Fibroblast of skin of right quadriceps (primary cell): Measurements from ENCODE around the gene SERPINH1.

Experiments used
- DNase-seq: peaks from one replicate; pipeline ENCODE4 v3.0.0-alpha.2; 2013

The SERPINH1 gene

DNA sequence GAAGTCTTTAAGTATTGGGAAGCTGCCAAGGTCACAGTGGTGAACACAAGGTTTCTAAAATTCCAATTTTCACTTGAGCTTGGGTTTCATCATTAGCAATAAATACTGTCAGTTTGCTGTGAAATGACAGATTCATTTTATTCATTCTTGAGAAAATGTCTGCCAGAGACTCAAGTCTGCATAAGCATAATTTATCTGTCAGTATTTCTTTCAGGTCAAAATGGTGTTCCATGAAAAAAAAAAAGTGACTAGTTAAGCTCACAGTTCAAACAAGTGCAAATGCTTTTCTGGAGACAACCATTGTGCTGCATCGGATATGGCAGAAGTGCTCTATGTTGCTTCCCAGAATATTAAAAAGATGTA lies 28.2 kb upstream of the SERPINH1 start:
- DNase-seq, result no peak

DNA sequence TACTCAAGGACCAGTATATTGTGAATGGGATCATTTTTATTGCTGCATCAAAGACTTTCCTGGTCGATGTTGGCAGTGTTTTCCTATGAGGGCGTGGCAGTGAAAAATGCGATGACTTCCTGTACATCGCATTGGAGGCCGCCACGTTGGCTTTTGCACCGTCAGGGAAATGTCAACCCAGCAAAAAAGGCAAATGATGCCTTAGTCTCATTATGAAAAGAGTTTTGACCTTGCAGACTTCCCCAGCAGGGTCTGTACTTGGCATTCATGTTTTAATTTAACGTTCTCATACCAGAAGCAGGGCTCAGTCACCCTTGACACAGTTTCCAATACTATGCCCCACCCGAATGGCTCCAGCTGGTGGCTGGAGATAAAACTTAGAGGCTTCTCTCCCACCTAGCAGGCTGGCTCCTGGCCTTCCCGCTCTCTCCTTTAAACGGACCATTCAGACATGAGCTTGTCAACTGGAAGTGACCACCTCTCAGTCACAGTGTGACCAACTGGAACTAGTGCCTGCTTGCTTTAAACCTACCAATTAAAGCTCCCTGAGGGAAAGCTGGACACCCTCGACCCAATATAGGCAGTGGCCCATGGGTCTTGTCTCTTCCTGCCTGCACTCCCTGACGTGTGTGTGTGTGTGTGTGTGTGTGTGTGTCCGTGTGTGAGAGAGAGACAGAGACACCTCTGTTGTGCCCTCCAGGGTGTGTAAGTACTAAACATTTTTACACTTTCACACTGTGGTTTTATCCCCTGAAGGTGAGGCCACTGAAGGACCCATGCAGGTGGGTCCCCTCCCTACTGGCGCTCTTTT lies 27.6 kb upstream of the SERPINH1 start:
- DNase-seq, result no peak

DNA sequence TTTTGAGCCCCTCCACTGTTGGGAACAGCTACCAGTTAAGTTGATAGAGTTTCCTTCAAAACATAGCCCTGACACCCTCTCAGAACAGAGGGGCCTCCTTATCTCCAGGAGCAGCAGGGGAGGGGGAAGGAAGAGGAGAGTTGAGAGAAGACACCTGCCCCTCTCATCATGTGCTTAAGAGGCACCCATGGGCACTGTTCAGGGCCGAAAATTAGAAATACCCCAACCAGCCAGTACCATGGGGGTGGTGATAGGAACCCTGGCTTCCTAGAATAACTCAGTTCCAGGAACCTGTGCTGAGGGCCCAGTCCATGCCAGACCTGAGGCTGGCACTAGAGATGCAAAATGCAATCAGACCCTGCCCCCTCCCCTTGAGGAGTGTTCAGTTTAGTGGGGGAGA lies 27.0 kb upstream of the SERPINH1 start:
- no peak for DNase-seq

DNA sequence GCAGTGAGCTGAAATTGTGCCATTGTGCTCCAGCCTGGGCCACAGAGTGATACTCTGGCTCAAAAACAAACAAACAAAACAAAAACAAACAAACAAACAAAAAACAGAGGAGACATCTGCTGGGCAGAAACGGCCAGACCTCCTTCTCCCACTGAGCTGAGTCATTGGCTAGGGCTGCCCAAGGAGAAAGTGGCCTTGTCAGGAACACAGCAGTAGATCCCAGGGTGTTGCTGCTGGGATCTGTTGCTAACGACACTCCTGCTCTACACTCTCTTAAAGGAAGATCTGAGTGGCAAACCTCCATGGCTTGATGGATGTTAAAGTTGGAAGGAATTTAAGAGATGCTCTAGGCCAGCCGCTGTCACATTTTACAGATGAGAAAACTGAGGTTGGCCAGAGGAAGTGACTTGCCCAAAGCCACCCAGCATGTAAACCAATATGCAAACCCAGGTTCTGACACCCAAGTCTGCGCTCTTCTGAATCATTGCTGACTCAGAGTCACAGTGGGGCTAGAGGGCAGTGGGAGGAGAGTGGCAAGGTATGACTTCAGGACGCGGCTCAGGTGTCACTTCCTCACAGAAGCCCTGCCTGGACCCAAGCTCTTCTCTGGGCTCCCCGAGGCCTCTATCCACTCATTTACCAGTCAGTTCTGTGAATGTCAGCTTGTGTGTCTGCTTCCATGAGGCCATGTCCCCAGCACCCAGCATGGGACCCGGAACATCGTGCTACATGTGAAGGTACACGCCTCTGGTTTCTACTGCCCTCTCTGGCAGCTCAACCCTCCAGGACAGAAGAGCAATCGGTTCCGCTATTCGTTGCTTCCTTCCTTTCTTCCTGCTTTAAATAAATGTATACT lies 25.0 kb upstream of the SERPINH1 start:
- no peak for DNase-seq

DNA sequence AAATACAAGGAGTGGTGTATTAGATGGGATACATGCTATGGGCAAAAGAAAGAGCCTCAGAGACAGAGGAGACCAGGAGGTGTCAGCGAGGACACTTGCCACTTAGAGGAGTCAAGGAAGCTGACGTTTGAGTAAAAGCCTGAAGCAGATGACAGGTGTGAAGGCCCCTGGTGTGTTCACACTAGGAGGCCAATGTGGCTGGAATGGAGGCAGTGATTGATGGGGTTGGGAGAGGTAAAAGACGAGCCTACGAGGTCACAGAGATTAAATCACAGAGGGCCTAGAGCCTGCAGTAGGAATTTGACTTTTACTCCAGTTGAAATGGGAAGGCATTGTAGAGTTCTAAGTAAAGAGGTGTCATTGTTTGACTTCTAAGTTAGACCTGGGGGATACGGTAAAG lies 24.3 kb upstream of the SERPINH1 start:
- DNase-seq, result no peak

DNA sequence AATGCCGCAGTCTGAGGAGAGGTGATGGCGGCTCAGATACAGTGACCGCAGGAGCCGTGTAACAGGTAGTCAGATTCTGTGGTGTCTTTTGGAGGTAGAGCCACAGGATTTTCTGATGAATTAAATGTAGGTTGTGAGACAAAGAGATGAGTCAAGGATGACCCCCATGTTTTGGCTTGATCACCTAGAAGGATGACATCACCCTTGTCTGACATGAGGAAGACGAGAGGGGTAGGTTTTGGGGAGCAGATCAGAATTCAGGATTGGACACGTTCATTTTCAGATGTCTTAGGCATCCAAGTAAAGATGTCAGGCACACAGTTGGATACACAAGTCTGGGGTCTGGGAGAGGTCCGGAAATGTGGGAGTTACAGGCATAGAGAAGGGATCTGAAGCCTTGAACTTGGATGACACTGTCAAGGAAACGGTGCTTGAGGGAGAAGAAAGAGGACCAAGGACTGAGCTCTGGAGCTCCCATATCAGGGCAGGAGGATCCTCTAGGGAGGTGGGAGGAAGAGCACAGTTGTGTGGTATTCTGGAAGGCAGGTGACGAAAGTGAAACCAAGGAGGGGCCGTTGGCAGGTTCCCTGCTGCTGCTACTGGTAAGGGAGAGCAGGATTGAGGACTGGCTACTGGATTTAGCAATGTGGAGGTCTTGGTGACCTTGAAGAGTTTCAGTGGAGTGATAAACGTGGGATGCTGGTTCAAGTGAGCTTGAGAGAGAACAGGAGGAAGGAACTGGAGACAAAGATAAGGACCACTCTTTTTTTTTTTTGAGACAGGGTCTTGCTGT lies 23.7 kb upstream of the SERPINH1 start:
- DNase-seq, result no peak

DNA sequence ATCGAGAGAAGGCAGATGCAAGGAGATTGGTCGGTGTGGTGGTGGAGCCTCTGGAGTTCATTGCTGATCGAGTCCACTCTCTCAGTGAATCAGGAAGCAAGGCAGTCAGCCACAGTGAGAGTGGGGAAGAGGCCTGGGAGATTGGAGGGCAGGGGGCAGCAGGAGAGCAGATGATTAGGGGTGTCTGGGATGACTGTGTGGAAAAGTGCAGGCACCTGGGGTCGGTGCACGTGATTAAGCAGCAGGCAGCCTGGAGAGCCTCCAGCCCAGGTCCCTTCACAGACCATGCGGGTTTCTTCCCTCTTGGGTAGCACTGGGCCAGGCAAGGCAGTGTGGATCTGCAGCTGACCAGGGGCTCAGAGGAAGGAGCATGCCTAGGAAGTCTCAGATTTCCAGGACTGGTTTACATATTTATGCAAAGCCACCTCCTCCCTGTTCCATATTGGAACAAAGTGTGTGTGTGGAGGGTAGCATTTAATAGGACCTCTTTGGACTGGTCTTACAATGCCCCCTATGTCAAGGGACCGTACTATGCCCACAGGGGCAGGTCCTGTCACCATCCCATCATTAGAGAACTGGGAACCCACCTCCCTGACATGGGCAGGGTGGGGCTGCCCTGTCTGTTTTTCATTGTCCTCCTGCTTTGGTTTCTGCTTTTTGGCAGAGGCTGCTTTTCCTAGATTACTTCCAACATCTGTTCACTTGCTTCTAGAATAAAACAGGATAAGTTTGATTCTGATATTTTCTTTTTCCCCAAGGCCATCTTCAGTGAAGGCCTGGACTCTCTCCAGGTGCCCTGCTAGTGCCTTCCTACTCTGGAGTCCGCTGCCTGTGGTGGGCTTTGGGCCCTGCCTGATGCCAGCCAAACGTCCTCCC lies 22.4 kb upstream of the SERPINH1 start:
- DNase-seq, result no peak

DNA sequence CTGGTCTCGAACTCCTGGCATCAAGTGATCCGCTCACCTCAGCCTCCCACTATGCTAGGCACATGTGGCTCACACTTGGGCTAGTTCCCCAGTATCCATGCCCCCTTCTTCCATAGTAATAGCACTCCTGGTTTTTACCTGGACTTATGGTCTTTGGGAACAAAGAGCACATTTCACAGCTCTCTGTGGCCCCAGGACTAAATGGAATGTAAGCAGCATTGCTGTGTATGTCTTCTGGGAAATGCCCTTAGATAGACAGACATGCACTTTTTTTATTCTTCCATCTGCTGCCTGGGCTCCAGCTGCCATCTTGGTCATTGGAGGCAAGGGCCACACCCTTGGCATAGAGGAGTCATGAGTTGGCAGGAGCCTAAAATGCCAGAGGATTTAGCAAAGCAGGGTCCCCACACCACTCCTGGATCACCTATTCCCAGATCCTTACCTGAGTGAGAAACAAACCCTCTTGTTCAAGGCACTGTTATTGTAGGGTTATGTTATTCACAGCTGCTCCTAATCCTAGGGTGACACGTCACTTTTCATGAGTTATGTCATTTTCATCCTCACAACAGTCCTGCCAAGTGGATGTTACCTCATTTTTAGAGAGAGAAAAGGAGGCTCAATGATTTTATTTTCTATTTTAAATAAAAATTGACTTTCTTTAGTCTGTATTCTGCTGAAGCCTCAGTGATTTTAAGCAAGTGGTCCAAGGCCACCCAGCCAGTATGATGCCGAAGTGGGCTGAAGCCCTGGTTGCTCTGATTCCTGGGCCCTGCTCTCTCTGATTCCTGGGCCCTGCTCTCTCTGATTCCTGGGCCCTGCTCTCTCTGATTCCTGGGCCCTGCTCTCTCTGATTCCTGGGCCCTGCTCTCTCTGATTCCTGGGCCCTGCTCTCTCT lies 20.6 kb upstream of the SERPINH1 start:
- no peak for DNase-seq

DNA sequence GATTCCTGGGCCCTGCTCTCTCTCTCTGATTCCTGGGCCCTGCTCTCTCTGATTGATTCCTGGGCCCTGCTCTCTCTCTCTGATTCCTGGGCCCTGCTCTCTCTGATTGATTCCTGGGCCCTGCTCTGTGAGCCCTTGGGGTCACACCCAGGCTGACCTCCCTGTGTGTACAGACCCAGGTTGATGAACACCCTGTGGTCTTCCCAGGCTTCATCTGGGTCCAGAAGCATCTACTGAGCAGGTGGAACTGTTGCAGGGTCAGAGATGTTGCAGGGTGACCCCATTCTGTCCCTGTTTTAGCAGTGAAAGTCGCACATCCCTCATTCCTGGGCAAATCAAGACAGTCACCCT lies 20.0 kb upstream of the SERPINH1 start:
- no peak for DNase-seq

DNA sequence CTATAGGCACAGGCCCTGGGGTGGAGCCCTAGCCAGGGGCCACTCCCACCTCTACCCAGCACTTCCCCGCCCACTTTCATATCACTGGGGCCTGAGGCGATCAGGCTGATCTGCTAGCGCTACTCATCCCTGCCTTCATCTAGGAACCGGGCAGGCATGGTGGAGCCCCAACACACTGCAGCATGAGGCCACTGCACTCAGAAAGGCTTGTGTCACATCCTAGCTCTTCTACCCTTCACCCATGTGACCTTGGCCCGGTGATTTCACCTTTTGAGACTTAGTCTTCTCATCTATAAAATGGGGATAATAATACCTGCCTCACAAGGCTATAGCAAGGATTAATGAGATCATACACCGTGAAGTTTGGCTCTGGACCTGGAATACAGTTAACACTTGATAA lies 18.2 kb upstream of the SERPINH1 start:
- no peak for DNase-seq

DNA sequence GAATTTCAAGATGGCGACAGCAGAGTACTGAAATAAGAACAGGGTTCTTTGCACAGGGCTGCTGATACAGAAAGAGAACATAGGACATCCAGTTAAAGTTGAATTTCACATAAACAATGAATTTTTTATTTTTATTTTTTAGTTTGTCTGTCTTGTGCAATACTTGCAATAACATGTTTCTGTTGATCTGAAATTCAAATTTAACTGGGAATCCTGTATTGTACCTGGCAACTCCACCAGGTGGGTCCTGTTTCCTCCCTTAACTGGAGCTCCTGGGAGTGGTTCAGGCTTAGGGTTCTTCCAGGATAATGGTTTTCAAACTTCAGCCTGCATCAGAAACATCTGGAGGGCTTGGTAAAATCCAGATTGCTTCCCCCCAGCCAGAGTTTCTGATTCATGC lies 14.9 kb upstream of the SERPINH1 start:
- DNase-seq, result no peak

DNA sequence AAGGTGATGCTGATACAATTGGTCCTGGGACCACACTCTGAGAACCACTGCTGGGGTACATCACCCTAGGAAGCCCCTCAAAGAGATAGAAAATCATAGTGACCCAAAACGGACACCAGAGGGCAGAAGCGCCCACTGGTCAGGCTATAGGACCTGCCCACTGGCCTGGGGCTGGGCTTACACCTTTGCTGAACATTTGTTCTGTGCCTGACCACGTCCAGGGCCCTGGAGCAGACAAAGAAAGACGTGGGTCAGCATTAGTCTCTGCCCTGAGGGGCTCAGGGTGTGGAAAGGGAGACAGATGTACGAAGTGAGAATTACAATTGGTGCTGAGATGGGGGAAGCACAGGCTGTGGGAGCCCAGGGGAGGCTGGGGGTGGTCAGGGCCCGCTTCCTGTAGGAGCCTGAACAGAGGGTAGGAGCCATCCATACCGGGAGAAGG lies 14.4 kb upstream of the SERPINH1 start:
- DNase-seq, result peak; percentile 66

DNA sequence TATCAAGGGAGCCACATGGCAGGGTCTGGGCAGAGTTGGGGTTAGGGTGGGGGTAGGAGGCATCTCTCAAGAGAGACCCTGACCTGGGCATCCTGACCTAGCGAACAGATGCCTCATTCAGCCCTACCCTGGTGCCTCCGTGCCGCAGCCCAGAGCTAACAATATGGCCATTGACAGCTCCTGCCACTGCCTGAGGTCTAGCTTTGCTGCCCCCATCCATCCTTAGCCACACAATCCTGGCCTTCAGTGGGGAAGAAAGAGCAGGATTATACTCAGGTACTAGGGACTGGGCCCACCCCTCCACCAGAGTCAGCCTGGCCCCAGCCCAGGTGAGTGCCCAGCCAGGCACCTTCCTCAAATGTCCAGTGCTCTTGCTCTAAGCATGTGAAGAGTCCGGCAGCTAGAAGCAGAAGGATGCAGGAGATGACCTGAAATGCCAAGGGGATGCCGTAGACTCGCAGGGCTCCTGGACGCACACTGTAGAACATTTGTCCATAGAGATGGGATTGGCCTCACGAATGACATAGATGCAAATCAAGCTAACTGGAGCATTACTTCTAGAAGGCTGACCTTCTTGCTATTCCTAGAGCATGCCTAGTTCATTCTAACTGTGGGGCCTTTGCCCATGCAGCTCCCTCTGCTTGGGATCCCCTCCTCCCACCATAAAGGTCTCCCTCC lies 13.3 kb upstream of the SERPINH1 start:
- DNase-seq, result no peak

DNA sequence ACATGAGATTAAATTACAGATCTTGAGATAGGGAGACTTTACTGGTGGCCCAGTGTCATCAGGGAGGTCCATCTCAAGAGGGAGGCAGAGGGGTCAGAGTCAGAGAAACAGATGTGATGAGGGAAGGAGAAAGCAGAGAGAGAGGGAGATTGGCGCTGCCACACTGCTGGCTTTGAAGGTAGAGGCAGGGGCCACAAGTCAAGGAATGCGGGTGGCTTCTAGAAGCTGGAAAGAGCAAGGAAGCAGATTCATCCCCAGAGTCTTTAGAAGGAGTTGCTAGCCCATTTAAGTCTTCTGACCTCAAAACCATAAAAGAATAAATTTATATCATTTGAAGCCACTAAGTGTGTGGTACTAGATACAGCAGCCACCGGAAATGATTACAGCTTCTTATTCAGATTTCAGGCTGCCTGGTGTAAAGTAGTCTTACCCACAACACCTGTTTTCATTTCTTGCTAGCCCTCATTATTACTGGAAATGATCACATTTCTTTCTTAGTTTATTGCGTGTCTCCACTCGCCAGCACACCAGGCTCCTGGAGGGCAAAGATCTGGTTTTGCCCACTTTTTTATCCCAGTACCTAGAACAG lies 12.6 kb upstream of the SERPINH1 start:
- DNase-seq, result no peak

DNA sequence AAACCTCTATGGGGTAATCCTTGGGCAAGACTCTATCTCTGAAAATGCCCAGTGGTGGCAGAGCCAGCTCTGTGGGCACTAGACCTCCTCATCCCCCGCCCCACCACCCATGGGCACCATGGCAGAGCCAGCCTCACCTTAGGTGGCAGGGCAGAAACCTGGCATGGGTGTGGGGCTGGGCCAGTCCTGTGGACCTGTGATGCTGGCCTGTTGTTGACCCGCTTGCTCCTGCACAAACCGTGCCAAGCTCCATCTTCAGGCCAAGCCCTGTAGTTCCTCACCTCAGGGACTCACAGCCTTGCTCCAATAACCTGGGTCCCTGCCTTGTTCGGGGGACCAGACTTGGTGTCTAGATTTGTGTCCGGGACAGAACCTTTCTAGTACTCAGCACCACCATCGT lies 8.9 kb upstream of the SERPINH1 start:
- DNase-seq, result no peak

DNA sequence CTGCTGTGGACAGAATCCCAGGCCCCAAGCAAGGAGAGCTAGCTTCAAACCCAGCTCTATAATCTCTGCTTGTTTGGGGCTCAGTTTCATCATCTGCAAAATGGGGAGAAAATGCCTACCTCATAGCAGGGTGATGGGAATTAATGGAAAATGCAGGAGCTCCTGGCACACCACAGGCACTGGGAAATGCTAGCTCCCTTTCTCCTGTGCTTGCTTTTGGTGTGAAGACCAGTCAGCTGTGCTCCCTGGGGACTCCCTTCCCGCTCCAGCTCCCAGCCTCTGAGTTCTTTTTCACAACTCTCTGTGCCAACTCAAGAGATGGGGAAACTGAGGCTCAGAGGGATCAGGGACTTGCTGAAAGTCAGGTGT lies 8.2 kb upstream of the SERPINH1 start:
- no peak for DNase-seq

DNA sequence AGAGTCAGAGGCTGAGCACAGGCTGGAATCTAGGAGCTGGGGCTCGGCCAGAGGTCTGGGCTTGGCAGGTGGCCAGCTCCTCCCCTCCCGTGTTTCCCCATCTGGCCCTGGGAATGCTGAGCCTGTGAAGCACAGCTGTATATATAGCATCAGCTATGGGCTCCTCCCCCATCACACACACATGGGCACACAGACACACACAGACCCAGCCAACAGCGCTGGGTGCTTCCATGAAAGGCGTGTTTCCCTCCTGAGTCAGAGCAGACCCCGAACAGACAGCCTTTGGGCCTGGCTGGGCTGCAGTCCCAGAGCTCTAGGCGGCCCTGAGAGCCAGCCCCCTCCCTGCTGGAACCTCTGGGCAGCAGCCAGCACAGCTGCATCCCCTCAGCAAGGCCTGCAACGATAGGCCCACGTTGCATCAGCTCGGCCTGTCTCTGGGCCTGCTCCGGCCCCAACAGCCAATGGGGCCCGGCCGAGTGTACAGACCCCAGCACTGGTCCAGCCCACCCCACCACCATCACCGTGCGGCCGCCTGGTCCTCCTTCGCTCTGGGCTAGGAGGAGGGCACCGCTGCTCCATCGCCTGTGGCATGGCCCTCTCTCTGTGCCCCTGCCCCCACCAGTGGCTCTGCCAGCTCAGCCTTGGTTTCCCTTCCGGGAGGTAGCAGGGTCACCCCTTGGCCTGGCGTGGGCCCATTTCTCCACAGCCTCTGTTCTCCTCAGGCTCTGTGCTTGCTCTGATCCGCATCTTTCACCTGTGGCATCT lies 7.6 kb upstream of the SERPINH1 start:
- peak; percentile 100 for DNase-seq

DNA sequence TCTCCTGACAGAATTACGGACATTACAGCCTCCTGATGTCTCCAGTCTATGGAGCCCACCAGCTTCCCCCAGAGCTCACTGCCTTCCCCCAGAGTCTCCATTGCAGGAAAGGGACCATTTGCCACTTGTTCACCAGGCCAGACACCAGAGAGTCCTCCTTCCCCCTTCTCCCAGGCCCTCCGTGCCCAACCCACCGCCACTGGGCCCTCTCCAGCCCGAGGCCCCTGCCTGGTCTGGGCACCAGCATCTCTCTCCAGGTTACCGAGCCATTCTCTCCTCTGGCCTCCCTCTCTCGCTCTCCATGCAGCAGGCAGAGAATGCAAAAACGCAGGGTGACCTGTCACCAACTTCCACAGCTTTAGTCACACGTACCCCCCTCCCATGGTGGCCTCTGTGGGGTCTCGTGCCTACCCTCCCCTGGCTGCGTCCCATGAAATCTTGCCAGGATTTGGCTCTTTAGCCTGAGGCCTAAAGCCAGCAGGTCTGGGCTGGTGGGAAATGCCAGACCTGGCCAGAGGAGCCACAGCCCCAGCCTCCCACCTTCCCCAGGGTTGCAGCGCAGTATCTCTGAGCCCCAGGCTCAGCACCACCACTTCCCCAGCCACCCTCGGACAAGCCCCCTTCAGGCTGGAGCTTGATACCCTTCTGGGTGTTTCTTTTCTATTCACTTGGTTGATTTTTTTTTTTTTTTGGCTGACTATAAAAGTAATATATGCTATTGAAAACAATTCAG lies 6.8 kb upstream of the SERPINH1 start:
- DNase-seq, result no peak

DNA sequence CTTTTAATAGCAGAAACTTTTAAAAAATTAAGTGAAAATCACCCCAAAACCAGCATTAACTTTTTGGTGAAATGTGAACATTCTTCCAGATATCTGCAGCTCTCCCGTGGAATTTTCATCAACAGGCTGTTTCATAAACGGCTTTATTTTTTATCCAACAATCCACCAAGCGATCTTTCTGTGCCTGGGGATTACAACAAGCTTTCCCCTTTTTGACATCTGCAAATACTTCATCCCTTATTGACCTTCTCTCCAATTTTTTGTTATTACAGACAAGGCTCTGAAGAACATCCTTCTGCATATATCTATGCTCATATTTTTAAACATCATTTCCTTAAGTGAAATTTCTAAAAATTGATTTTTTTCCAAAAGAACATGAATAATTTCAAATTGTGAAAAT lies 5.8 kb upstream of the SERPINH1 start:
- no peak for DNase-seq
